GM12878 (cell line): ENCODE data around the gene FREY1. TPM values are rescaled to one million over a fixed set of nuclear protein-coding genes. Genes with fewer than 3 reads are reported as not detected.

Experiments
- ATAC-seq: fragments of 200-7000 bp; cut with Tn5 transposase; 3 replicates; pipeline ENCODE4 v1.9.1; 2020; ENCODE audit warnings: mild to moderate bottlenecking, moderate library complexity
- BruUV-seq: library from RNA; stranded (reverse); fragments of 400-500 nt; replicated peaks from 2 replicates; lab custom pipeline; 2021; lab: Mats Ljungman, UMichigan
- CTCF ChIA-PET: fragments of 300-600 bp; sonication (Branson Sonifier 250); formaldehyde crosslinking; extraction: SDS; loops from one replicate; lab custom pipeline; 2021; ENCODE audit warnings: inconsistent platforms; lab: Yijun Ruan, JAX
- POLR2A ChIA-PET: fragments of 350-600 bp; formaldehyde crosslinking; extraction: SDS; loops from one replicate; lab custom pipeline; 2021; ENCODE audit warnings: inconsistent platforms; lab: Charles Lee
- RAD21 ChIA-PET: fragments of 300-600 bp; sonication (Branson Sonifier 250); formaldehyde crosslinking; loops from one replicate; lab custom pipeline; 2023; ENCODE audit warnings: antibody characterized with exemption; ENCODE audit not compliant: unreplicated experiment; lab: Charles Lee
- SMC1A ChIA-PET: fragments of 300-600 bp; sonication (Branson Sonifier 250); formaldehyde crosslinking; loops from one replicate; lab custom pipeline; 2023; ENCODE audit not compliant: unreplicated experiment, uncharacterized antibody; lab: Charles Lee
- DNase-seq: peaks from one replicate; pipeline ENCODE4 v3.0.0-alpha.2; 2011; ENCODE audit warnings: low read depth, low spot score
- FAIRE-seq: peaks from 3 replicates; lab custom pipeline; 2011; peaks lifted over from hg19 to GRCh38; lab: Jason Lieb, UNC
- H2AFZ ChIP-seq: 2 replicates; pipeline ENCODE4 v1.6.0; 2011; ENCODE audit warnings: low read depth, low read length, control low read depth; ENCODE audit not compliant: control insufficient read depth
- H3K27ac ChIP-seq: 2 replicates; pipeline ENCODE4 v1.5.1; 2011; ENCODE audit warnings: control low read depth; ENCODE audit not compliant: control insufficient read depth, insufficient read depth
- H3K27me3 ChIP-seq, 2 experiments: replicated peaks in 1 of 2; 2 replicates each; pipeline versions ENCODE4 v1.6.0 to v1.6.1; 2011; ENCODE audit warnings: low read length in 1 of 2; ENCODE audit not compliant: control insufficient read depth in 2 of 2, insufficient read depth in 2 of 2
- H3K36me3 ChIP-seq, 2 experiments: 2 replicates each; pipeline ENCODE4 v1.5.1; 2011; ENCODE audit warnings: low read length in 1 of 2; ENCODE audit not compliant: control insufficient read depth in 2 of 2, insufficient read depth in 2 of 2
- H3K4me1 ChIP-seq: 2 replicates; pipeline ENCODE4 v1.6.1; 2011; ENCODE audit warnings: mild to moderate bottlenecking, low read length, moderate library complexity, mixed read lengths; ENCODE audit not compliant: control insufficient read depth, insufficient read depth
- H3K4me2 ChIP-seq: 2 replicates; pipeline ENCODE4 v1.6.0; 2011; ENCODE audit warnings: control low read depth; ENCODE audit not compliant: control insufficient read depth, insufficient read depth
- H3K4me3 ChIP-seq: fragments of 200-600 bp; sonication (generic); 2 replicates; pipeline ENCODE4 v1.5.1; 2016
- H3K79me2 ChIP-seq: 2 replicates; pipeline ENCODE4 v1.6.0; 2011; ENCODE audit warnings: low read length; ENCODE audit not compliant: control insufficient read depth, insufficient read depth
- H3K9ac ChIP-seq: 2 replicates; pipeline ENCODE4 v1.8.0; 2011; ENCODE audit warnings: low read length, control low read depth, mixed read lengths; ENCODE audit not compliant: control insufficient read depth, insufficient read depth
- H3K9me3 ChIP-seq: replicated peaks from 3 replicates; pipeline ENCODE4 v1.5.1; 2011; ENCODE audit warnings: mild to moderate bottlenecking, low read length; ENCODE audit not compliant: control insufficient read depth, insufficient read depth
- H4K20me1 ChIP-seq: 2 replicates; pipeline ENCODE4 v1.6.0; 2011; ENCODE audit not compliant: control insufficient read depth, insufficient read depth
- BCL3 ChIP-seq: IDR thresholded peaks from 2 replicates; pipeline ENCODE4 v1.6.1; 2011; ENCODE audit warnings: borderline replicate concordance, low read depth, mild to moderate bottlenecking, moderate library complexity, low read length; ENCODE audit not compliant: insufficient read depth, poor library complexity, severe bottlenecking
- BHLHE40 ChIP-seq, 2 experiments: fragments of 450-650 bp in 1 of 2; IDR thresholded peaks; 2 replicates each; pipeline ENCODE4 v1.6.1; 2011 to 2017; ENCODE audit warnings: low read depth in 2 of 2, borderline replicate concordance in 1 of 2, improper control_type of control experiment in 1 of 2, low read length in 1 of 2, mild to moderate bottlenecking in 1 of 2
- CHD1 ChIP-seq: IDR thresholded peaks from 2 replicates; pipeline ENCODE4 v1.6.1; 2012; ENCODE audit warnings: low read depth, low read length, improper control_type of control experiment
- CUX1 ChIP-seq: IDR thresholded peaks from 2 replicates; pipeline ENCODE4 v1.6.1; 2012; ENCODE audit warnings: improper control_type of control experiment, low read depth, low read length; ENCODE audit not compliant: insufficient replicate concordance
- FOXK2 ChIP-seq: fragments of 450-650 bp; IDR thresholded peaks from 2 replicates; pipeline ENCODE4 v1.6.1; 2017; ENCODE audit warnings: mild to moderate bottlenecking, moderate library complexity
- IKZF2 ChIP-seq, 2 experiments: fragments of 450-650 bp; IDR thresholded peaks; 2 replicates each; pipeline ENCODE4 v1.6.1; 2017; ENCODE audit warnings: mild to moderate bottlenecking in 2 of 2, moderate library complexity in 2 of 2
- MAX ChIP-seq: IDR thresholded peaks from 2 replicates; pipeline ENCODE4 v1.6.1; 2012; ENCODE audit warnings: low read depth, low read length, improper control_type of control experiment
- PKNOX1 ChIP-seq: fragments of 450-650 bp; IDR thresholded peaks from 2 replicates; pipeline ENCODE4 v1.6.1; 2016; ENCODE audit warnings: mild to moderate bottlenecking
- RFX5 ChIP-seq: IDR thresholded peaks from 2 replicates; pipeline ENCODE4 v1.6.1; 2011; ENCODE audit warnings: low read depth, low read length, improper control_type of control experiment
- WRNIP1 ChIP-seq: IDR thresholded peaks from 2 replicates; pipeline ENCODE4 v1.6.1; 2011; ENCODE audit warnings: low read depth, low read length, improper control_type of control experiment, borderline replicate concordance
- ZNF207 ChIP-seq: fragments of 450-650 bp; IDR thresholded peaks from 2 replicates; pipeline ENCODE4 v1.6.1; 2014; ENCODE audit warnings: antibody characterized with exemption, mild to moderate bottlenecking, borderline replicate concordance
- ZNF384 ChIP-seq: IDR thresholded peaks from 2 replicates; pipeline ENCODE4 v1.6.1; 2012; ENCODE audit warnings: low read depth, mild to moderate bottlenecking, low read length, improper control_type of control experiment, borderline replicate concordance
- ZSCAN29 ChIP-seq: fragments of 450-650 bp; IDR thresholded peaks from 2 replicates; pipeline ENCODE4 v1.6.1; 2017; ENCODE audit warnings: mild to moderate bottlenecking, moderate library complexity
- WGBS: methylation state at CpG from one replicate; pipeline ENCODE4 v1.1.6; 2016; ENCODE audit warnings: low lambda C conversion rate; ENCODE audit not compliant: insufficient replicate concordance, insufficient coverage; ENCODE audit errors: missing lambda C conversion rate; 5-methylcytosine and 5-hydroxymethylcytosine counted together
- in situ Hi-C: fragments of 300-500 bp; cut with MboI; formaldehyde crosslinking; loops from 9 replicates; pipeline ENCODE4 v1.14.3; 2018; ENCODE audit warnings: mixed read lengths
- intact Hi-C: fragments of 100-400 bp; cut with micrococcal nuclease; formaldehyde crosslinking; loops from one replicate; pipeline ENCODE4 v1.14.2; 2022; ENCODE audit not compliant: unreplicated experiment
- polyA plus RNA-seq, 11 experiments: library from polyadenylated mRNA; depleted of rRNA in 4 of 11; unstranded in 6 of 11; stranded (reverse) in 5 of 11; fragments of >200 nt; fragmentation: Nextera tagmentation in 4 of 11; fragmentation: Illumina TruSeq in 1 of 11; extraction: Ambion mirVana in 4 of 11; extraction: Trizol in 1 of 11; gene quantifications; 1 replicate in 1 of 11; 2 replicates in 10 of 11; pipeline versions ENCODE4 v1.2.1 to v1.2.3, GENCODE V29; 2011 to 2016; ENCODE audit warnings: inconsistent platforms in 2 of 11, missing spikeins in 2 of 11, low read depth in 1 of 11
- total RNA-seq, 4 experiments: library from RNA; depleted of rRNA in 3 of 4; stranded (reverse); fragments of >200 nt in 3 of 4; fragmentation: Illumina TruSeq in 1 of 4; extraction: Trizol in 1 of 4; gene quantifications; 2 replicates each; pipeline versions ENCODE4 v1.2.1 to v1.2.3, GENCODE V29; 2013 to 2021

The FREY1 gene
- total and polyA plus RNA-seq, 10 of the 15 experiments (the other 5 are each of a cell fraction or from before 2014, with no cell fraction given): 0.13 to 1.7 (median 0.39) TPM; not detected in 3

GRCh38 chr11:45904309-45904915 is 2.7 kb downstream of the FREY1 start:
- ChIA-PET POLR2A (no interaction called here), CTCF (no interaction called here), SMC1A (interaction anchor here (0.6 kb wide), 1 partner anchor 102 kb away, joined by 3 read pairs; no protein-coding TSS in a partner anchor), RAD21 (no interaction called here)
- H3K79me2 ChIP-seq: no peaks in the 10 kb centered on the region
- no peak overlapping the region for H3K9ac ChIP-seq
- in situ Hi-C loops (no loop called here), intact Hi-C loops (no loop called here)
- no peak for ATAC-seq
- no peak for DNase-seq
- 76% methylated on average over 15 of the region's 15 CpGs for WGBS
- no peaks in the 10 kb centered on the region for H3K4me1 ChIP-seq
- peaks cover 0 to under 1% of the 10 kb centered on the region in 2 experiments; a peak in 2 of 4 replicates for H3K36me3 ChIP-seq
- H3K4me2 ChIP-seq: no peak overlapping the region
- H3K4me3 ChIP-seq: no peak overlapping the region
- no TSS peak for BruUV-seq
- no peaks in the 10 kb centered on the region for H3K9me3 ChIP-seq
- FAIRE-seq: no peak
- H3K27me3 ChIP-seq: peaks cover 0 to 1% of the 10 kb centered on the region in 2 experiments; a peak in 3 of 4 replicates
- no peak overlapping the region for H2AFZ ChIP-seq
- no peak overlapping the region for H3K27ac ChIP-seq
- no peaks in the 10 kb centered on the region for H4K20me1 ChIP-seq
- TF ChIP-seq ZNF207 (no peak), BHLHE40 (IDR thresholded peaks at IDR 0.05; ENCODE audit: borderline replicate concordance in 1 of 2, low read depth in 2 of 2, low read length in 1 of 2) (no peak), FOXK2 (no peak), CUX1 (no peak), MAX (no peak), RFX5 (no peak), CHD1 (no peak), WRNIP1 (no peak), ZNF384 (no peak), PKNOX1 (no peak), BCL3 (no peak), IKZF2 (IDR thresholded peaks at IDR 0.05) (no peak), ZSCAN29 (no peak)
